ENCODE results near the gene CA5B.

GRCh38 chrX:15814771-15815365 lies 76.8 kb downstream of the CA5B start:
- no peak for TF ChIP-seq POLR2A (IDR thresholded peaks at IDR 0.05)
- TF ChIP-seq, protein P1, sequence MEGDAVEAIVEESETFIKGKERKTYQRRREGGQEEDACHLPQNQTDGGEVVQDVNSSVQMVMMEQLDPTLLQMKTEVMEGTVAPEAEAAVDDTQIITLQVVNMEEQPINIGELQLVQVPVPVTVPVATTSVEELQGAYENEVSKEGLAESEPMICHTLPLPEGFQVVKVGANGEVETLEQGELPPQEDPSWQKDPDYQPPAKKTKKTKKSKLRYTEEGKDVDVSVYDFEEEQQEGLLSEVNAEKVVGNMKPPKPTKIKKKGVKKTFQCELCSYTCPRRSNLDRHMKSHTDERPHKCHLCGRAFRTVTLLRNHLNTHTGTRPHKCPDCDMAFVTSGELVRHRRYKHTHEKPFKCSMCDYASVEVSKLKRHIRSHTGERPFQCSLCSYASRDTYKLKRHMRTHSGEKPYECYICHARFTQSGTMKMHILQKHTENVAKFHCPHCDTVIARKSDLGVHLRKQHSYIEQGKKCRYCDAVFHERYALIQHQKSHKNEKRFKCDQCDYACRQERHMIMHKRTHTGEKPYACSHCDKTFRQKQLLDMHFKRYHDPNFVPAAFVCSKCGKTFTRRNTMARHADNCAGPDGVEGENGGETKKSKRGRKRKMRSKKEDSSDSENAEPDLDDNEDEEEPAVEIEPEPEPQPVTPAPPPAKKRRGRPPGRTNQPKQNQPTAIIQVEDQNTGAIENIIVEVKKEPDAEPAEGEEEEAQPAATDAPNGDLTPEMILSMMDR (IDR thresholded peaks at IDR 0.05) = no peak
- no peak for TF ChIP-seq POLR2AphosphoS5 (IDR thresholded peaks at IDR 0.05)
